Astrocyte (in vitro differentiated cells and primary cell): Measurements from ENCODE around the gene ADAMTS9.

ENCODE experiments used
- EZH2 ChIP-seq: IDR thresholded peaks from 2 replicates; pipeline ENCODE4 v1.6.1; 2012; ENCODE audit warnings: mild to moderate bottlenecking, low read length, inconsistent platforms; ENCODE audit not compliant: insufficient read depth
- TF ChIP-seq, protein P1 (sequence below): IDR thresholded peaks from 2 replicates; pipeline ENCODE4 v1.5.1; 2011; ENCODE audit warnings: low read depth, mild to moderate bottlenecking, inconsistent platforms, low read length, moderate library complexity; ENCODE audit not compliant: insufficient read depth

DNA sequence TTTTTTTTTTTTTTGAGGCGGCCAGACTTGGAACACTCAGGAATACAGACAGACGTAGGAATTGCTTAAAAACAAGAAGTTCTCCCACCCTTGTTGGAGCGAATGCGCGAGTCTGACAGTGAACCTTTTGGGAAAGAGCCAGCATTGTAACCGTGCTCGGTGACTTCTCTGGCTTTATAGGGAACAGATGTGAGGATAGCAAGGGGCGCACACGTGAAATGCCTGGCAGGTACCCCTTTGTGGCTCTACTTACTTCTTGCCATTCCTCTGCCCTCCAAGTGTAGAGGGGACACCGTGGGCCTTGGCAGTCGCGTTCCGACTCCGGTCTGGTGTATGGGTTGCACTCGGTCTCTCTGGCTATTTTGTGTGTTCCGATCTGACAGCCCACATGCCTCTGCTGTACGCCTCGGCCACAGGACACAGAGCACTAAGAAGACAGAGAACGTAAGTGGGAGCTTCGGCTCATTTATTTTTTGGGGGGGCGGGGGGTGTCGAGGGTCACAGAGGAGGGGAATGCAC, 126.4 kb downstream of the ADAMTS9 start:
- TF ChIP-seq, protein P1, sequence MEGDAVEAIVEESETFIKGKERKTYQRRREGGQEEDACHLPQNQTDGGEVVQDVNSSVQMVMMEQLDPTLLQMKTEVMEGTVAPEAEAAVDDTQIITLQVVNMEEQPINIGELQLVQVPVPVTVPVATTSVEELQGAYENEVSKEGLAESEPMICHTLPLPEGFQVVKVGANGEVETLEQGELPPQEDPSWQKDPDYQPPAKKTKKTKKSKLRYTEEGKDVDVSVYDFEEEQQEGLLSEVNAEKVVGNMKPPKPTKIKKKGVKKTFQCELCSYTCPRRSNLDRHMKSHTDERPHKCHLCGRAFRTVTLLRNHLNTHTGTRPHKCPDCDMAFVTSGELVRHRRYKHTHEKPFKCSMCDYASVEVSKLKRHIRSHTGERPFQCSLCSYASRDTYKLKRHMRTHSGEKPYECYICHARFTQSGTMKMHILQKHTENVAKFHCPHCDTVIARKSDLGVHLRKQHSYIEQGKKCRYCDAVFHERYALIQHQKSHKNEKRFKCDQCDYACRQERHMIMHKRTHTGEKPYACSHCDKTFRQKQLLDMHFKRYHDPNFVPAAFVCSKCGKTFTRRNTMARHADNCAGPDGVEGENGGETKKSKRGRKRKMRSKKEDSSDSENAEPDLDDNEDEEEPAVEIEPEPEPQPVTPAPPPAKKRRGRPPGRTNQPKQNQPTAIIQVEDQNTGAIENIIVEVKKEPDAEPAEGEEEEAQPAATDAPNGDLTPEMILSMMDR: no peak
- TF ChIP-seq EZH2: no peak
